ENCODE measurements around the gene KLHL18.
"Not testable (repeated sequence)": the region's sequence is repeated elsewhere in the genome, so short reads cannot be mapped to it uniquely, and the experiment has no call there.

Gene KLHL18
- 31.5 to 51.3 (median 43.9) reads per million in 4 experiments for total RNA-seq

- peak; percentile 95 for DNase-seq
These were observed at the start of gene KLHL18, which contains the start of gene KIF9 for GRCh38 chr3:47282424-47283192. Gene KLHL18, plus strand, starts transcription at chr3:47282944. Its CDS starts 22 bp downstream, at chr3:47282966. Gene KIF9, minus strand, starts transcription at chr3:47282799. Its CDS starts 5,425 bp downstream, at chr3:47277374.

GRCh38 chr3:47238017-47238416 lies 44.7 kb upstream of the KLHL18 start:
- no peak for DNase-seq

GRCh38 chr3:47239929-47240328 lies 42.8 kb upstream of the KLHL18 start:
- DNase-seq = no peak

DNA sequence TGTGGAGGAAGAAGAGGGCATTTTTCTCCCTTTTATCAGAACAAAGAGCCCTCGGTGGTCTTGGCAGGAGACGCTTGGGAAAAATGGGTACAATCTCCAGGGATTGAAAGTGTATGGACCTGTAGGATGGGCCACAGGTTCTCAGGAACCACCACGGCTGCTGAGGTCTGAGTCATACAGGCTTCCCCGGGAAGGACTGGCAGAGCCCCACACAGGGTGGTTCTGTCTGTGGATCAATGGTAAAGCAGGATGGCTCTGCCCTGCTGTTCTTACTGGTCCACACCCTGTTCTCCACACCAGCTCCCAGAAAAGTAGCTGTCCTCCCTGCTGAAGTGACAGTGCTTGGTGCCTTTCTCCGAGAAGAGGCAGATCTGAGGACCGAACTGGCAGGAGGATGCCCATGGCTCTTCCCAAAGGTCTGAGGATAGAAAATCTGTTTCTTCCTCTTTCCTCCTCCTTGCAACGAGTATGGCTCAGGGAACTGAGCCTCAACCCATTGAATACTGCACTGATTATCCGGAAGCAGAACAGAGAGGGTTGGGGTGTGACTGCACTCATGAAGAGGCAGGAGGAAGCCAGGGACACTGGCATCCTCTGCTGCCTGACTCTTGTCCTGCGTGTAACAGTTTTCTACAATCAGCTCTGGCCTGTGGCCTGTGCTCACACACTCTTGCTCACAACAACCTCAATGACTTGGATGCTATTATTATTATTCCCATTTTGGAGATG lies 39.2 kb upstream of the KLHL18 start:
- DNase-seq = no peak

DNA sequence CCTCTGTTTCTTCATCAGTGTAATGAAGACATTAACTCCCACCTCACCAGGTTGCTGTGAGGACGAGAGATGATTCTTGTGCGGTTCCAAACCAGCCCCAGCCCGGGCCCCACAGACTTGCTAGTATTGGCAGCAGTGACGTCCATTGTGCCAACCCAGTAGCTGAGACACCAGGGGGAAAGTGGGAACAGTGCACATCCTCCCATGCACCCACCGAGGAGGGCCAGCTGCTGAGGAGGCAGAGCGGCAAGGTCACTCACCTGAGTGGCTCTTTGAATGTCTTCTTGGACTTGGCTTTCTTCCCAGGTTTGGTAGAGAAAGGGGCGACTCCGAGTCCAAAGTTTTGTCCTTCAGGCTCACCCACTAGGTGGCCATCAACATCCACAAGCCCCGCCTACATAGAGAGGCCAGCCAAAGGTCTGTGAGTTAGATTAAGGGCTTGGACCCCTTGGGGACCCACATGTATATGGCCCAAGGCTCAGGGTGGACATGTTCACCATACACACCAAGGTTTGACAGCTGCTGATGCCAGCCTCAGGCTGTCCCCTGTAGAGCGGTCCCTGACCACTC lies 38.1 kb upstream of the KLHL18 start:
- DNase-seq = no peak

DNA sequence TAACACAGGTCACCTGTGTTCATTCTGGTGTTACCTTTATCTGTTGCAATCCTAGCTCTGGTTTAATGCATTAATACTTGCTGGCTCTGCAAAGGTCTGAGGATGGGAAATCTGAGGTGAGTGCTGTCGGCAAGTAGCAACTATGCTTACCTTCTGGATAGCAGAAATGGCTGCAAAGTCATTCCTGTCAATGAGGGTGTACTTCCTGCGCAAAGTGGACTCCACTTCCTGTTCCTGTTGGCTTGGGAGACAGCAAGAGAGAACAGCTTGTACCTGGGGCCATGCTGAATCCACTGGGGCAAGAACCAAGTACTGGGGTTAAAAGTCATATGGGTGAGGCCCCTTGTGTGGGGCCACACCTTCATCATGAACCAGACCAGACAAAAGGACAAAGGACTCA lies 37.5 kb upstream of the KLHL18 start:
- DNase-seq = no peak

DNA sequence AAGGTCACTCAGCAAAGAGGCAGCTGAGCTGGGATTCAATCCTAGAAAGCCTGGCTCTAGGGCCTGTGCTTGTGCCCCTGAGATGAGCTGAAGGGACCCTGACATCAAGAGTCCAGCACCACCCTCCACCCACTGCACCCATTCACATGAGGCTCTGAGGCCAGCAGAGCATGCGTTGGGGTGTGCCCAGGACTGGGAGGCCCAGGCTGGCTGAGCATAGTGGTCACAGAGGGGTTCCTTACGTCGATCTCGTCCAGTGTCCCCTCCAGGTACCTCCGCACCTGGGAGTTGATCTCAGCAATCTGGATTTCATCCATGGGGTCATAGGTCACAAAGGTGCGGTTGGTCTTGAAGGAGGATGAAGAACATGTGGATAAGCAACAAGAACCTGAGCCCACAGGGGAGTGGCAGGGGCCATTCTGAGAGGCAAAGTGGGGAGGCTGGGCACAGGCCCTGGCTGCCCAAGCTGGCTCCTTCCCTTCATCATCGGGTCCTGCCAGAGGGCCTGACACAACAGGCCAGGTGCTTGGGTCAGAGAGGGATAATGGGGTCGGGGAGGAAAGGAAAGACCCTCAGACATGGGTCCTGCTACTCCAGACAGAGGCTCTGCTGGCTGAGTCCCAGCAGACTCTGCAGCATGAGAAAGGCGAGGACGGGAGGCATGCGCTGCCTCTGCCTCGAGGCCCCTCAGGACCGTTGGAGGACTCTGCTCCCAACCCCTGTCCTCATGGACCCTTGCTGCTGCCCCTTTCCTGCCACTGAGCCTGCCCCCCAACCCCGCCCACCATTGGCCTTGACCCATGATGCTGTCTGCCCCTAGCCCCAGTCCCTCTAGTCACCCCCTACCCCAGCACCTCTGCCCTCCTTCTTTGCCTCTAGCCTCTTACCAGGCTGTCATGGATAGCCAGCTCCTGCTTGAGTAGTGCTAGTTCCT lies 35.3 kb upstream of the KLHL18 start:
- no peak for DNase-seq

- DNase-seq = no peak
These were observed 32.3 kb upstream of the KLHL18 start for GRCh38 chr3:47250309-47251060.

GRCh38 chr3:47251085-47251484 lies 31.7 kb upstream of the KLHL18 start:
- not testable (repeated sequence) for DNase-seq

DNA sequence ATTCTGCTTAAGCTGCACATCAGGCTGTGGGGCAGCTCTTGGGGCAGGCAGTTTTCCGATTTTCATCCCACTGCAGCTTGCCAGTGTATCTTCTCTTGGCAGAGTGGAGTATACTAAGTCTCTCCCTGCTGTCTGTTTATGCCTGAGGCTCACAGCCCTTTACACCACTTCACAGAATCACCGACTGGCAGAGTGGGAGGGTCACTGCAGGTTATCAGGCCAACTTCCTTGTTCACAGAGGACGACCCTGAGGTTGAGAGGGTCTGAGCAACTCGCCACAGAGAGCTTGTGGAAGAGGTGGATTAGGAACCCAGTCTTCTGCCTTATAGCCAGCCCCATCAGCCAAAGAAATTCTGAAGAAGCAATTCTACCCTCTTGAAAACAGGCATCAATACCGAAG lies 31.1 kb upstream of the KLHL18 start:
- DNase-seq = no peak

DNA sequence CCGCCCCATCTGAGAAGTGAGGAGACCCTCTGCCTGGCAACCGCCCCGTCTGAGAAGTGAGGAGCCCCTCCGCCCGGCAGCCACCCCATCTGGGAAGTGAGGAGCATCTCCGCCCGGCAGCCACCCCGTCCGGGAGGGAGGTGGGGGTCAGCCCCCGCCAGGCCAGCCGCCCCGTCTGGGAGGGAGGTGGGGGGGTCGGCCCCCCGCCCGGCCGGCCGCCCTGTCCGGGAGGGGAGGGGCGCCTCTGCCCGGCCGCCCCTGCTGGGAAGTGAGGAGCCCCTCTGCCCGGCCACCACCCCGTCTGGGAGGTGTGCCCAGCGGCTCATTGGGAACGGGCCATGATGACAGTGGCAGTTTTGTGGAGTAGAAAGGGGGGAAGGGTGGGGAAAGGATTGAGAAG lies 26.4 kb upstream of the KLHL18 start:
- not testable (repeated sequence) for DNase-seq

GRCh38 chr3:47259114-47259513 lies 23.6 kb upstream of the KLHL18 start:
- no peak for DNase-seq

DNA sequence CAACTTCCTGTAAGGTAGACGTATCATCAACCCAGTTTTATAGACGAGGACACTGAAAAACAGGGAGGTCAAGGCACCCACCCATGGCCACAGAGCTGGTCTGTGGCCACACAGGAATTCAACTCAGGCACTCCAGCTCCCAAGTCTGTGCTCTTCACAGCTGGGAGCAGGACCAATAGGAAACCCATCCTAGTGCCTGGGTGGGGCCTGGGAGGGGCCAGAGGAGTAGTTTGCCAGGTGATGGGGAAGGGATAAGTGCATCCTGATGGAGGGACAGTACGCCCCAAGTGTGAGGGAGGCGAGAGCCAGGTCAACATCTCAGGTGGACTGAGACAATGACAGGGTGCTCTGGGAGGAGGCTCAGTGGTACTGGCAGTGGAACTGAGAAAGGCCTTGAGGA lies 22.1 kb upstream of the KLHL18 start:
- no peak for DNase-seq

DNA sequence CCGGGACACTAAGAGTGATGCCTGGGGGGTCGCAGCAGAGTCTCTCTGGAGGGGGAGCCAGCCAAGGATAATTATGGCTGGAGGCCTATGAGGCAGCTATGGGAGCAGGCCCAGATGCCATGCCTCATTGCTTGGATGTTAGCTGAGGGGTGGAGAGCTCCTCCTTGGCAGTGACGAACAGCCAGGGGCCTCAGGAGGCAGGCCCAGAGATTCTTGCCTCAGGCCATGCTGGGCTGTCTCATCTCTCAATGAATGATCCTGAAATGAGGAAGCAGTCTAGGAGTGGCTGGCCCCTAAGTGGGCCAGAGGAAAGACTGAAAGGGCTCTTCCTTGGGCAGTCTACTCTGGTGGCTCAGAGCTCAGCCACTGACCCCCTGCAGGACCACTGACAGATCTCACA lies 21.4 kb upstream of the KLHL18 start:
- DNase-seq = no peak

DNA sequence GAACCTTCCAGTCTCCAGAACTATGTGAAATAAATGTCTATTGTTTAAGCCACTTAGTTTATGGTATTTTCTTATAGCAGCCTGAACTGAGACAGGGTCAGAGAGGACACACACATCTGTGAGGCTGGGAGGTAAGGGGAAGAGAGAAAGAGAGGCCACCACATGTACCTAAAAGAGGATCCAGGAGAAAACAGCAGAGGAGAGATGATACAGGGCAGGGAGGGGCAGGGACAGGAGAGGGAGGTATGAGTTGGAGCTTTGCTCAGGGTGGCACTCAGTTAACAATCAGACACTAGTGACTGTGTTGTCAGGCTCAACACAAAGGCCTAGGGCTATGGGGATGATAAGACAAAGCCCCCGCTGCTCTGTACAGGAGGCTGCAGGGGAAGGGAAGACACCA lies 17.7 kb upstream of the KLHL18 start:
- no peak for DNase-seq

GRCh38 chr3:47265725-47266428 lies 16.9 kb upstream of the KLHL18 start:
- no peak for DNase-seq

- DNase-seq = no peak
These were observed 15.8 kb upstream of the KLHL18 start for GRCh38 chr3:47266709-47267489.

- DNase-seq = no peak
These were observed 15.3 kb upstream of the KLHL18 start for GRCh38 chr3:47267490-47267824.

DNA sequence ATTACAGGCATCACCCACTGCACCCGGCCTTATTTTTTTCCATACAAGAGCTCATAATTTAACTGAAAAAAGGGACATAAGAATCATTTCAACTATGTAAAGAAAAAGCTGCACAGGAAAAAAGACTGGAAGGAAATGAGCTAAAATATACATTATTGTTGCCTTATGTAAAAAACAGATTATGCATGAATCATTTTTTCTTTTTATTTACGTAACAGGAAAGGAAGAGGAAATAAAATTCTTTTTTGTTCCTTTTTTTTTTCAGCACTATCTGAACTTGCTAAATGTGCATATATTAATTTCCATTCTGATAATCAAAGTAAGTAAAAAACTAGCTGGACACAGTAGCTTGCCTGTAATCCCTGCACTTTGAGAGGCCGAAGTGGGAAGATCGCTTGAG lies 12.2 kb upstream of the KLHL18 start:
- no peak for DNase-seq

- no peak for DNase-seq
These were observed 9.2 kb upstream of the KLHL18 start for GRCh38 chr3:47273564-47273963.

DNA sequence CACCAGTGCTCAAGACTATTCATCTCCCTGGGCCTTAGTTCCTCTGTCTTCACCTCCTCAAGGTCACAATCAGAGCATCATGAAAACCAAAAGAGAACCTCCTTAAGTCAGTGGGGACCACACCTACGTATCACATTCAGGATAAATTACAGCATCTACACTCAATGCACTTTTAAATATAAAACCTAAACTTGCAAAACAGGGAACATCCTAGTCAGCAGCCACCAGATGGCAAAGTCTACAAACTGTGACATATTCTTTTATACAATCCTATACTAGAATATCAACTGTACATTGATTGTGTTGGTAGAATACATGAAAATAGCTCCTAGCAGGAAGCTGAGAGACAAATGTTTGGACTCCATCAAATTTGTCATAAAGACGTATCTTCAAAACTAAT lies 8.1 kb upstream of the KLHL18 start:
- no peak for DNase-seq
